Colon (tissue), 2 donors: Measurements from ENCODE around the gene LTBP4.
"Not testable (repeated sequence)": the region's sequence is repeated elsewhere in the genome, so short reads cannot be mapped to it uniquely, and the experiment has no call there.

Source experiments
- FAIRE-seq: peaks from 2 replicates; lab custom pipeline; 2012; peaks lifted over from hg19 to GRCh38; lab: Jason Lieb, UNC
- donor health status: control.
- donor health status: control.

Gene LTBP4

DNA sequence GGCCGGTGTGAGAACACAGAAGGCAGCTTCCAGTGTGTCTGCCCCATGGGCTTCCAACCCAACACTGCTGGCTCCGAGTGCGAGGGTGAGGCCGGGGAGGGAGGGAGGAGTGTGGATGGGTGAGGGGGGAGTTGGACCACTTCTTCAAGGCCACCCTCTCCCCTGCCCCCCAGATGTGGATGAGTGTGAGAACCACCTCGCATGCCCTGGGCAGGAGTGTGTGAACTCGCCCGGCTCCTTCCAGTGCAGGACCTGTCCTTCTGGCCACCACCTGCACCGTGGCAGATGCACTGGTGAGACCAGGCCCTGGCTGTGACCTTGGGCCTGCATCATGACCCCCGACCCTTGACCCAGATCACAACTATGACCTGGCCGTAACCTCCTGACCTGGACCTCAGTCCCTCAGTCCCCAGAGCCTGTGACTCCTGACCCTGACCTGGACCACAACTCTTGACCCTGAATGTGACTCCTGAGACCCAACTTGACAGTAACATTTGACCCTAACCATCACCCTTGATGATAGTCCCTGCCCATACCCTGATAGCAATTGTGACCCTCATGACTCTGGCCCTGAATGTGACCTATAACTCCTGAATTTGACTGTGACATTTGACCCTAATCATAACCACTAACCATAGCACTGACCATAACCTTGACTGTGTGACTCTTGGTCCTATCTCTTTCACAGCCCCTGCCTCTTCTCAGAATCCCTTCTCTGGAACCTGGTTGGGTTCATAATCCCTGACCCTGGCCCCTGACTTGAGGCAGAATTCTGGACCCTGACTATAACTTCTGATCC, 10.9 kb downstream of the LTBP4 start:
- FAIRE-seq: no peak

DNA sequence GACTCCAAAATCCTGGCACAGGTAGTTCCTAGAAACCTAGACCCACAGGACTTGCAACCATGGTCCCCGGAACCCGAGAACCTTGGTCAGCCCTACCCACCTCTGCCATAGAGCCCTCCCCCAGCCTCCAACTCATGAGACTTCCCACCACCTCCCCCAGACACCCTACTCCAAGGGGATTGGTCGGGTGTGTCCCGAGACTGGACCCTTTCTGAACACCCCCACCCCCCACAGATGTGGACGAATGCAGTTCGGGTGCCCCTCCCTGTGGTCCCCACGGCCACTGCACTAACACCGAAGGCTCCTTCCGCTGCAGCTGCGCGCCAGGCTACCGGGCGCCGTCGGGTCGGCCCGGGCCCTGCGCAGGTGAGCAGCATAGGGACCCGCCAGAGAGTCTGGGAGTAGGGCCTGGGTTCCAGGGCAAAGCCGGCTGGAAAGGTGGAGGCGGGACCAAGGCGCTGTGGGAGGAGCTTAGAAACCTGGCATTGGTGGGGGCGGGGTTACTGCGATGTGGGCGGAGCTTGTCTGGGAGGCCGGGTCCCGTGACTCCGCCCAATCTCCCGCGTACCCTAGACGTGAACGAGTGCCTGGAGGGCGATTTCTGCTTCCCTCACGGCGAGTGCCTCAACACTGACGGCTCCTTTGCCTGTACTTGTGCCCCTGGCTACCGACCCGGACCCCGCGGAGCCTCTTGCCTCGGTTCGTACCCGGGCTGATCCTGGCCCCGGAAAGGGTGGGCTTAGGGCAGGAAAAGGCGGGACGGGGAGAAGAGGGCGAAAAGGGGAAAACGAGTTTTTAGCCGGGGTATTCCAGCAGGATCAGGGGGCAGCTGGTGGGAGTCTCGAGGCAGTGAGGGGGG, 11.9 kb downstream of the LTBP4 start:
- FAIRE-seq: no peak

DNA sequence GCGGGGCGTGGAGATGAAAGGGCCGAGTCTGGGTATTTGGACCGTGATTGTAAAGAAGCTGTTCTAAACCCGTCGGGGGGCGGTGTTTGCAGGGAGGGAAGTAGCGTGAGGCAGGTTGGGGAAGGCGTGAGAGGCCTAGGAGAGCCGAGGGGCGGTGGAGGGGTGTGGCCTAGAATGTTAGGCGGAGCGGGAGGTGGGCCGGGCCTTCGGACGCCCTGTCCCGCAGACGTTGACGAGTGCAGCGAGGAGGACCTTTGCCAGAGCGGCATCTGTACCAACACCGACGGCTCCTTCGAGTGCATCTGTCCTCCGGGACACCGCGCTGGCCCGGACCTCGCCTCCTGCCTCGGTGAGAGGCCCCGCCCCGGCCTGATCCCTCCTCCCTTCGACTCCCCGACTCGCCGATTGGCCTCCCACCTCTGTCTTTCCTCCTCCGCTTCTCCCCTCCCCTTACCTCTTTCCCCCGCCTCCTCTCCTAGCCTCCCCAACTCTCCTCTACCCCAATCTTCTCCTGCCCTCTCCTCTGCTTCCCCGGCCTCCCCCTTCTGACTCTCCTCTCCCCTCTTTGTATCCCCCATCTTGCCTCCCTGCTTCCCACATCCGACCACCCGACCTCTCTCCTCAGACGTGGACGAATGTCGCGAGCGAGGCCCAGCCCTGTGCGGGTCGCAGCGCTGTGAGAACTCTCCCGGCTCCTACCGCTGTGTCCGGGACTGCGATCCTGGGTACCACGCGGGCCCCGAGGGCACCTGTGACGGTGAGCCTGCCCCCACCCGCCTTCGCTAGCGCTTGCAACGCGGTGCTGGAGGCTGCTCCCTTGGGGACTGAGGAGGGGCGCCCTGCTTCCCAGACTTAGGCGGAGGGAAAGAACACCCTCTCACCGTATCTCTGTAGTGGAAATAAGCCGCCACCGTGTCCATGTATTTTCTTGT, 12.8 kb downstream of the LTBP4 start:
- no peak for FAIRE-seq

DNA sequence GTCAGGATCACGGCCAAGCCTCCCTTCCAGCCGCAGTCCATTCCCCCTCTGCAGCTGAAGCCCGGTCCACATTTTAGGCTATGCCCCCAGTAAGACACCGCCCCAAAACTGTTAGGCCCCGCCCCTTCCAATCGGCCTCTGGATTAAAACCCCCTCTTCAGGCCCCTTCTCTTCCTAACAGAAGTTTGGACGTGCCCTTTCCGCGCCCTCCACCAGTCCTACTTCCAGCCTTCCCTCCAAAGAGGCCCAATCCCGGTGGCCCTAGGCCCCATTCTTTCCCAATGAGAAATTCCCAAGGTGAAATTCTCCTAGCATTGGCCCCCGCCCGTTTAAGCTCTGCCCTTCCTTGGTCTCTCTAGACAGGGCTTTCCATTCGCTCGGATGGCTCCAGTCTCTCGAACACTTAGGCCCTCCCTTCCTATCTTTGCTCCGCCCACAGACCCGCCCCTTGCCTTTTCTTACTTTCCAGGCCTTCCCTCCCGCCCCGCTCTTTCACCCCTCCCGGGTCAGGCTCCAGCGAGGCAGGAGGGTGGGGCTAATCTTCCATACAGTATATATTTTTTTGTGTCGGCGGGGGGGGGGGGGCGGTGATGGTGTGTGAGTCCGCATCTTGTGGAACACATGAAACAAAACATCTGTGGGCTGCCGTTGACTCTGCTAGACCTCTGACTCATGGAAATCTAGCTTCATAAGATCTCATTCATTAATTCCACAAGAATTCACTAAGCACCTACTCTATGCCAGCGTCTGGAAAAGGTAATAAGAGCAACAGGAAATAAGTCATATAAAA, 13.6 kb downstream of the LTBP4 start:
- FAIRE-seq: no peak

DNA sequence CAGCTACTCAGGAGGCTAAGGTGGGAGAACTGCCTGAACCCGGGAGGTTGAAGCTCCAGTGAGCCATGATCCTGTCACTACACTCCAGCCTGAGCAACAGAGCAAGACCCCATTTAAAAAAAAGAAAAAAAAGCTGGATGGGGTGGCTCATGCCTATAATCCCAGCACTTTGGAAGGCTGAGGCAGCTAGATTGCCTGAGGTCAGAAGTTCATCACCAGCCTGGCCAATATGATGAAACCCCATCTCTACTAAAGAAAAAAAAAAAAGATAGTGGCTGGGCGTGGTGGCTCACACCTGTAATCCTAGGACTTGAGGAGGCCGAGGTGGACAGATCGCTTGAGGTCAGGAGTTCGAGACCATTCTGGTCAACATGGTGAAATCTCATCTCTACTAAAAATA, 15.0 kb downstream of the LTBP4 start:
- no peak for FAIRE-seq

DNA sequence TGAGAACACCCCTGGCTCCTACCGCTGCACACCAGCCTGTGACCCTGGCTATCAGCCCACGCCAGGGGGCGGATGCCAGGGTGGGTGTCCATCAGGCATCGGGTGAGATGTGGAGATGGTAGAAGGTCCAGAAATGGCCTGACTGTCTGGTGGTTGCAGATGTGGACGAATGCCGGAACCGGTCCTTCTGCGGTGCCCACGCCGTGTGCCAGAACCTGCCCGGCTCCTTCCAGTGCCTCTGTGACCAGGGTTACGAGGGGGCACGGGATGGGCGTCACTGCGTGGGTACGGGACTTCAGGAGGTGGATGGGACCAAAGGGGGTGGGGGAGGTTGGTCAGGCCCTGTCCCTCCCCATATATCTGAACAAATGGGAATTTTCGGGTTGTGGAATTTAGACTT, 15.8 kb downstream of the LTBP4 start:
- no peak for FAIRE-seq

DNA sequence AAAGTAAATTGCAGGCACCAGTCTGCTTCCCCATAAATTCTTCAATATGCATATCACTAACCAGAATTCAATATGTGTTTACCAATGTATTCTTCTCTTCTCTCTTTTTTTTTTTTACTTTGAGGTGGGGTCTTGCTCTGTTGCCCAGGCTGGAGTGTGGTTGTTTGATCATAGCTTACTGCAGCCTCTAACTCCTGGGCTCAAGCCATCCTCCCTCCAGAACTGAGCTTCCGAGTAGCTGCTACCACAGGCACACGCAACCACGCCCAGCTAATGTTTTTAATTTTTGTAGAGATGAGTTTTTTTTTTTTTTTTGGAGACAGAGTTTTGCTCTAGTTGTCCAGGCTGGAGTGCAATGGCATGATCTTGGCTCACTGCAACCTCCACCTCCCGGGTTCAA, 16.8 kb downstream of the LTBP4 start:
- FAIRE-seq: no peak

DNA sequence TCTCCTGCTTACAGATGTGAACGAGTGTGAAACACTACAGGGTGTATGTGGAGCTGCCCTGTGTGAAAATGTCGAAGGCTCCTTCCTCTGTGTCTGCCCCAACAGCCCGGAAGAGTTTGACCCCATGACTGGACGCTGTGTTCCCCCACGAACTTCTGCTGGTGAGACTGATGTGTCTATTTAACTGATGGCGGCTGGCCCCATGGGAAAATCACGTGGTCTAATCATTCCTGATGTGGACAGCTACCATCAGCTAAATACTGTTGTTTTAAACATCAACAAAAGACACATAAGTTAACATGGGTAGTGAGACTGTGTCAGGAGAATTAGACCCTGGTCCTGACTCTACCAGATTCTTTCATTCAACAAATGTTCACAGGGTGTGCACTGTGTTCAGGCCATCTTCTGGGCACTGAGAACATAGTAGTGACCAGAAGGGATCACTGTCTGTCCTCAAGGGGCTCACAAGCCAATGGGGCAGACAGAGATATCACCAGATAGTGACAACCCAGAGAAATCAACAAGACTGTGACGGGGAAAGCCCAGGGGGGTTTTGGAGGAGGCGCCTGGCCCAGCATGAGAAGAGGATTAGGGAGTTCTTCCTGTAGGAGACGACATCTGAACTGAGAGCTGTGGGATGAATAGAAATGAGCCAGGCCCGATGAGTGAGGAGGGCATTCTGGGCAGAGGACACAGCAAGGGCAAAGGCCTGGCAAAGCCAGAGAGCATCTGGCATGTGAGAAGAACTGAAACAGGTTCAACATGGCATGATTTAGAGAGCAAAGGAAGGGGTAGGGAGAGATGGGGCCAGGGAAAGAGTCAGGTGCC, 18.4 kb downstream of the LTBP4 start:
- no peak for FAIRE-seq

DNA sequence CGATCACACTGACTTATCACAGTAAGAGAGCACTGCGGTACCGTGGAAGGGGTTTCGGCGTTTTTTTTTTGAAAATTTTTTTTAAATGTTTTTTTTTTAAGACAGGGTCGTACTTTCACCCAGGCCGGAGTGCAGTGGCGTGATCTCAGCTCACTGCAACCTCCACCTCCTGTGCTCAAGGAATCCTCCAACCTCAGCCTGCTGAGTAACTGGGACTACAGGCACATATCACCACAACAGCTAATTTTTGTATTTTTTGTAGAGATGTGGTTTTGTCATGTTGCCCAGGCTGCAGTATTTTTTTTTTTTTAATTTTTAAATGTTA, 19.0 kb downstream of the LTBP4 start:
- no peak for FAIRE-seq

DNA sequence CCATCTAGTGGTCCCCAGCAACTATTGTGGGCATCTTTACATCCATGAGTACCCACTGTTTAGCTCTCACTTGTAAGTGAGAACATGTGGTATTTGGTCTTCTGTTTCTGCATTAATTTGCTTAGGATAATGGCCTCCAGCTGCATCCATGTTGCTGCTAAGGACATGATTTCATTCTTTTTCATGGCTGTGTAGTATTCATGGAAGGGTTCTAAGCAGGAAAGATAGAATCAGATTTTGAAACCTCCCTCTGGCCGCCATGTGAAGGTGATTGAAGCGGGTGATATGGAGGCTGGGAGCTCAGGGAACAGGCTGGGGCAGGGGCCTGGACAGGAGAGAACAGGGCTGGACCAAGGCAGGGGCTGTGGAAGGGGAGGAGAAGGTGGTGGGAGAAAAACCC, 20.1 kb downstream of the LTBP4 start:
- no peak for FAIRE-seq

DNA sequence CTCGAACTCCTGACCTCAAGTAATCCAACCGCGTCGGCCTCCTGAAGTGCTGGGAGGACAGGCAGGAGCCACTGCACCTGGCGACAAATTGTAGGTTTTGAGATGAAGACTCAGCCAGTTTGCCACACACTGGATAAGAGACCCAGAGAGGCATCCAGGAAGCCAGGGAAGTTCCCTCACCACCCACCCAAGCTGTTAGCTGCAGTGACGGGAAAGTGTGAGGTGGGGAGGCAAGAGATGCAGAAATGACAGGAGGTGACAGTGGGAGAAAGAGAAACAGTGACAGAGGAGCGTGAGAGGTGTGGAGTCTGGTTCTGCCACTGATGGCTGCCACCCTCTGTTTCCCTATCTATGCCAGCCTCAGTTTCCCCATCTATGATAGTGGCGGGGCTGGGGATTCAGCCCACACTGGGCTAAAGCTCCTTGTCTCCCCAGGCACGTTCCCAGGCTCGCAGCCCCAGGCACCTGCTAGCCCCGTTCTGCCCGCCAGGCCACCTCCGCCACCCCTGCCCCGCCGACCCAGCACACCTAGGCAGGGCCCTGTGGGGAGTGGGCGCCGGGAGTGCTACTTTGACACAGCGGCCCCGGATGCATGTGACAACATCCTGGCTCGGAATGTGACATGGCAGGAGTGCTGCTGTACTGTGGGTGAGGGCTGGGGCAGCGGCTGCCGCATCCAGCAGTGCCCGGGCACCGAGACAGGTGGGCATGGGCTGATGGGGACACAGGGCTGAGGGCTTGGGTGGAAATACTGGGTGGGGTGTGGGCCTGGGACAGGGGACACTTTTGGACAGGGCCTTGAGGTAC, 21.0 kb downstream of the LTBP4 start:
- FAIRE-seq: no peak

DNA sequence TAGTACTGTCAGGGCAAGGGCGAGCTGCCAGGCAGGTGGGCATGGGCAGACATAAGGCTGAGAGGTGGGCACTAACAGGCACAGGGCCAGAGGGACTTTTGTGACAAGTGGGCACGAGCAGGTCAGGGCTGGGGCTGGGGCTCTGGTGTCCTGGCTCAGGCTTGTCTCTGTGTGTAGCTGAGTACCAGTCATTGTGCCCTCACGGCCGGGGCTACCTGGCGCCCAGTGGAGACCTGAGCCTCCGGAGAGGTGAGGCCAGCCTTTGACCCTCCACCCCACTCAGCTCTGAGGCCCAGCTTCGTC, 21.6 kb downstream of the LTBP4 start:
- no peak for FAIRE-seq

DNA sequence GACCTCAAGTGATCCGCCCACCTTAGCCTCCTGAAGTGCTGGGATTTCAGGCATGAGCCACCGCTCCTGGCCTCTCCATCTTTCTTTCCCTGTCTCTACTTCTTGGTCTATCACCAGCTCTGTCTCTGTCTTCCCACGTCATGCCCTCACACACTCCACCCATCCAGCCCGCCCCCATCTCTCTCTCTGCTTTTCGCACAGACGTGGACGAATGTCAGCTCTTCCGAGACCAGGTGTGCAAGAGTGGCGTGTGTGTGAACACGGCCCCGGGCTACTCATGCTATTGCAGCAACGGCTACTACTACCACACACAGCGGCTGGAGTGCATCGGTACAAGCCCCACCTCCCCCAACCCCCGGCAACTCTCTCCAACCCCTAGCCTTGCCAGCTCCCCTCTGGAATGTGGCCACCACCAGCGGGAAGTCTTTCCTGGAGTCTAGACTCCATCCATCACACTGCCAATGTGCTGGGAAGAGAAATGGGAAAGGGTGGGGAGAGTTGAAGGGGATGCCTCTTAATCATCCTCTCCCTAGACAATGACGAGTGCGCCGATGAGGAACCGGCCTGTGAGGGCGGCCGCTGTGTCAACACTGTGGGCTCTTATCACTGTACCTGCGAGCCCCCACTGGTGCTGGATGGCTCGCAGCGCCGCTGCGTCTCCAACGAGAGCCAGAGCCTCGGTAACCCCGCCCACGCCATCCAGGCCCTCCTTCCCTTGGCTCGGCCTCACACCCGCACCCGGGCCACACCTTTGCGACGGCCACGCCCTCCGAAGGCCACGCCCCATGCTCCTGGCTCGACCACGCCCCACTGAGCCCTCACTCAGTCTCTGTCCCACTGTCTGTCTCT, 22.5 kb downstream of the LTBP4 start:
- no peak for FAIRE-seq

DNA sequence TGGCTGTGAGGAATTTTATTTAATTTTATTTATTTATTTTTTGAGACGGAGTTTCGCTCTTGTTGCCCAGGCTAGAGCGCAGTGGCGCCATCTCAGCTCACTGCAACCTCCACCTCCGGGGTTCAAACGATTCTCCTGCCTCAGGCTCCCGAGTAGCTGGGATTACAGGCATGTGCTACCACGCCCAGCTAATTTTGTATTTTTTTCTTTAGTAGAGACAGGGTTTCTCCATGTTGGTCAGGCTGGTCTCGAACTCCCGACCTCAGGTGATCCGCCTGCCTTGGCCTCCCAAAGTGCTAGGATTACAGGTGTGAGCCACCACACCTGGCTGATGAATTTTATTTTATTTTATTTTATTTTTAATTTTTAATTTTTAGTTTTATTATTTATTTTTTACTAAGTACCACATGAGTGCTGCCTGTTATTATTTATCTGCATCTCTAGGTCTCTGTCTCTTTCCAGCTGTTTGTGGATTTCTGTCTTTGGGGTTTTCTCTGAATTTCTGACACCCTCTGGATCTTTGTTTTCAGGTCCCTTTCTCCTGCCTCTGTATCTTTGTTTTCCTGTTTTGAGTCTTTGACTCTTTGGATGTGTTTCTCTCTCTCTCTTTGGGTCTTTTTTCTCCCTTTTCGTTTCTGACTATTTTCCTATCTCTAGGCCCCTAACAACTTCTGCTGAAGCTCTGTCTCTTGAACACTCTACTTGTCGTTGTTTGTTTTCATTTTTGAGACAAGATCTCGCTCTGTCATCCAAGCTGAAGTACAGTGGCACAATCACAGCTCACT, 23.4 kb downstream of the LTBP4 start:
- not testable (repeated sequence) for FAIRE-seq

DNA sequence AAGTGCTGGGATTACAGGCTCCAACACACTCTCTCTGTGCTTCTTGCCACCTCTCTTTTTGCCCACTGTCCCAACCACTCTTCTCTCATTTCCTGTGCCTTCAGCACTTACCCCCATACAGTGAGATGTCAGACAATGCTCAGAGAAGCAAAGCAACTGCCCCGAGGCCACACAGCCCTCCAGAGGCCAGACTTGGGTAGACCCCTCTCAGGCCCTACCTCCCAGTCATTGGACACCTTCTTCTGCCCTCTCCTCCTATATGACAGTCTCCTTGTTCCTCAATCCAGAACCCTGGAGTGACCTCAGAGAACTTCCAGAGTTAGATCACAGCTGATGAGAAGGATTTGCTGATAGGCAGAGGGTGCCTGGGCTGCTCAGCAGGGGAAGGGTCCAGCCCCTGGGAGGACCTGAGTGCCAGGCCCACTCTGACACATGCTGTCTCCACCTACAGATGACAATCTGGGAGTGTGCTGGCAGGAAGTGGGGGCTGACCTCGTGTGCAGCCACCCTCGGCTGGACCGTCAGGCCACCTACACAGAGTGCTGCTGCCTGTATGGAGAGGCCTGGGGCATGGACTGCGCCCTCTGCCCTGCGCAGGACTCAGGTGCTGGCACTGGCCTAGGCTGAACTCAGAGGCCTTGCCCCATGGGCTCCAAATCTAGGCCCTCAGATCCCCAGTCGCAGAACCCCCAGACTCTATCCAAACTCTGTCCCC, 24.4 kb downstream of the LTBP4 start:
- FAIRE-seq: no peak

DNA sequence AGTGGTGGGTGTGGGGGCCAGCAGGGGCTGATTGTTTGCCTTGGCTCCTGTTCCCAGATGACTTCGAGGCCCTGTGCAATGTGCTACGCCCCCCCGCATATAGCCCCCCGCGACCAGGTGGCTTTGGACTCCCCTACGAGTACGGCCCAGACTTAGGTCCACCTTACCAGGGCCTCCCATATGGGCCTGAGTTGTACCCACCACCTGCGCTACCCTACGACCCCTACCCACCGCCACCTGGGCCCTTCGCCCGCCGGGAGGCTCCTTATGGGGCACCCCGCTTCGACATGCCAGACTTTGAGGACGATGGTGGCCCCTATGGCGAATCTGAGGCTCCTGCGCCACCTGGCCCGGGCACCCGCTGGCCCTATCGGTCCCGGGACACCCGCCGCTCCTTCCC, 25.7 kb downstream of the LTBP4 start:
- no peak for FAIRE-seq

DNA sequence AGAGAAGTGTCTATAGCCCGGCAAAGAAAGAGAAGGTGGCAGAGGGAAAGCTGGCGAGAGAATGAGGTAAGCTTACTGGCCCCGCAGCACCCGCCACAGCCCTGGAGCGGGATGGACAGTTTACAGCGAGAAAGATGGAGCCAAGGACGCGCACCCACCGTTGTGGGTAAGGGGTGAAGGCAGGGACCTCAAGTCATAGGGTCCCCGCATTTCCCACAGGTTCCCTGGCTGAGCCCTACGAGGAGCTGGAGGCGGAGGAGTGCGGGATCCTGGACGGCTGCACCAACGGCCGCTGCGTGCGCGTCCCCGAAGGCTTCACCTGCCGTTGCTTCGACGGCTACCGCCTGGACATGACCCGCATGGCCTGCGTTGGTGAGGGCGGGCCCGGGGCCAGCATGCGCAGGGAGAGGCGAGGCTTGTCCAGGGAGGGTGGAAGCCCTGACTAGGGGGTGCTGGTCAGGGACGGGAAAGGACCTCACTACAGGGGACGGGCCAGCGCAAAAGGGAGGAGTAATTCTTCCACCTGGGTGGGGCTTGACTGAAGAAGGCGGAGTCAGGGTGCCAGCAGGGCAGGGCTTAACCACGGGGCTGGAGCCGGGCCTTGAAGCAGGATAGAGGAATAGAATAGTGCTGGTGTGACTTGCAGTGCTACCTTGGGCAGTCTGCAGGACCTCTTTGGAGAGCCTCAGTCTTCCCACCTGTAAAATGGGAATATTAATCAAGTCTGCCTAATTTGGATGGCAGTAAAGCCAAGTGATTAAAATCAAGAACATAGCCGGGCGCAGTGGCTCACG, 26.5 kb downstream of the LTBP4 start:
- FAIRE-seq: no peak
